GM12873 (cell line): ENCODE results near the gene FGF4.

Source experiments
- CTCF ChIP-seq: IDR thresholded peaks from 2 replicates; pipeline ENCODE4 v1.5.1; 2012; ENCODE audit warnings: low read depth, mild to moderate bottlenecking, moderate library complexity, low read length, control low read depth; ENCODE audit not compliant: insufficient read depth; ENCODE audit errors: missing control alignments

FGF4 gene

GRCh38 chr11:69813839-69814238 is 38.7 kb upstream of the FGF4 start:
- no peak for TF ChIP-seq CTCF

GRCh38 chr11:69812946-69813345 is 37.8 kb upstream of the FGF4 start:
- no peak for TF ChIP-seq CTCF

GRCh38 chr11:69812256-69812655 is 37.1 kb upstream of the FGF4 start:
- TF ChIP-seq CTCF = no peak

- TF ChIP-seq CTCF = no peak
Measured at GRCh38 chr11:69811431-69811830, 36.3 kb upstream of the FGF4 start.

GRCh38 chr11:69810289-69811118 is 35.4 kb upstream of the FGF4 start:
- TF ChIP-seq CTCF = no peak

GRCh38 chr11:69808667-69809086 is 33.5 kb upstream of the FGF4 start:
- no peak for TF ChIP-seq CTCF

- TF ChIP-seq CTCF = no peak
Measured at GRCh38 chr11:69807106-69807815, 32.1 kb upstream of the FGF4 start.
